HG03439 (cell line): ENCODE measurements around the gene NCOA3.
"Not testable (repeated sequence)": the region's sequence is repeated elsewhere in the genome, so short reads cannot be mapped to it uniquely, and the experiment has no call there.

Source experiments
- ATAC-seq: cut with Tn5 transposase; IDR thresholded peaks from one replicate; pipeline ENCODE4 v1.9.1; 2021; ENCODE audit warnings: mild to moderate bottlenecking, moderate library complexity; ENCODE audit not compliant: unreplicated experiment

The NCOA3 gene

DNA sequence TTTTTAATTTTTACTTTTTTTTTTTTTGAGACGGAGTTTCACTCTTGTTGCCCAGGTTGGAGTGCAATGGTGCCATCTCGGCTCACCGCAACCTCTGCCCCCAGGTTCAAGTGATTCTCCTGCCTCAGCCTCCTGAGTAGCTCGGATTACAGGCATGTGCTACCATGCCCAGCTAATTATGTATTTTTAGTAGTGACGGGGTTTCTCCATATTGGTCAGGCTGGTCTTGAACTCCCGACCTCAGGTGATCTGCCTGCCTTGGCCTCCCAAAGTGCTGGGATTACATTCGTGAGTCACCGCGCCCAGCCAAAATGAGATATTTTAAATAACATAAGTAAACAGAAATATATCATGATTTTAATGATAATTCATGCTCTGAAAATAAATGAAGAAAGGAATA is 1.6 kb upstream of the NCOA3 start:
- not testable (repeated sequence) for ATAC-seq

DNA sequence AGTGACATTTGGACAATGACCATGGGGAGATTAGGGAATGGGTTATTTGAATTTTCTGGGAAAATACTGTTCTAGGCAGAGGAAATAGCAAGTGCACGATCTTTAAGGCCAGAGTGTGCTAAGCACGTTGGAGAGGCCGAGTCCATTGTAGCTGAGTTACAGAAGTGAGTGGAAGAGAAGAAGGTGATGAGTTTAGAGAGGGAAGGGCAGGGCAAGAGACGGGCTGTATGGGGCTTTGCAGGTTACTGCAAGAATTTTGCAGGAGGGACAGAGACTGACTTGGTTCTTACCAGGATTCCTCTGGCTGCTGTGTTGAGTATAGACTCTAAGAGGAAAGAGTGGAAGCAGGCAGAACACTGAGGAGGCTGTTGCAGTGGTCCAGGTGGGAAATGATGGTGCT is 1.1 kb upstream of the NCOA3 start:
- no peak for ATAC-seq

DNA sequence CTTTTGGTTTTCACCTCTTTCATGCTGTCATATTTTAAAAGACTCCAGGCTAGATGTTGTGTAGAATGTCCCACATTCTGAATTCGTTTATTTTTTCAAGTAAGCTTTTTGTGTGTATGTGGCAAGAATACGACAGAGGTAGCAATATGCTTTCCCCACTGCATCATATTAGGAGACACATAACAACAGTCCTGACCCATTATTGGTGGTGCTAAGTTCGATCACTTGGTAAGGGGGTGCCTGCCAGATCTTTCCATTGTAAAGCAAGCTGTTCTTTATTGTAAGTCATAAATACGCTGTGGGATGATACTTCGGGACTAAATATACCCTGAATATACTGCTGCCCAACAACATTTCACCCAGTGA is 588 bp upstream of the NCOA3 start:
- no peak for ATAC-seq

DNA sequence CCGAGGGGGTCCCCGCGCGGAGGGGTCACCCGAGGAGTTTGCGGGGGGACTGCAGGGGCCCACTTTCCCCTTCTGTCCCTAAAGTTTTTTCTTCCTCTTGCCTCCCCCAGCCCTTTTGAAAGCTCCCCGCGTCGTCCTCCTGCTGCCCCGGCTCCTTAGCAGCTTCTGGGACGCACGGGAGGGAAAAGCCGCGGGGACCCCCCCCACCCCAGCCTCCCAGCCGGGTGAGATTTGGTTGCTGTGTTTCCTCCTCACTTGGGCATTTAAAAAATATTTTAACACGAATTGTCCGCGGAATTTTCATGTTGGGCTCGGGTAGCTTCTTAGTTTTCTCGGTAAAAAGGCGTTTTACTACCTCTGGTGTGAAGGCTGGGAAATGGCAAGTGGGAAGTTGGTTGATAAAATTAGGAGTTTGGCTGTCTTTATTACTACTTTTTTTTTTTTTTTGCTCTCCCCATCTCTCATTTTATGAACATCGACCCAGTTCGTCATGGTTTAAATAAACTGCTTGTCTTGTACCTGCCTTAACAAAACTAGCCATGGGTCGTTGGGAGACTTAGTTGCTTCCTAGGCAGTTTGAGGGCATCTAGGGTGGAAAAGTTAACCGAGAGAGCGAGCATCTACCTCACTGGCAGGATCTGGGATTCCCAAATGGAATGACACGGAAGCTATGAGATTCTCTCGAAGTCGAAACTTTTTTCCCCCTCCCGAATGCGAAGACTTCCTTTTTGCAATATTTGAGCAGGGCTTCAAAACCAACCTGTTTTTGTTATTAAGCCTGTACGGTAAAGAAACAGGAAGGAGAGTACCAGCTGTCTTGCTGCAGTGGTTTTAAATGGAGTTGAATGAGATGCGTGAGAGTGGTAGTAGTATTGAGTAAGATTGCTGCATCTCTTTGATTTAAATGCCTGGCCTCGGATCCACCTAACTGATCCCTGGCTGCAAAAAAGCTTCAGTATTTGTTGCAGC is 868 bp downstream of the NCOA3 start:
- no peak for ATAC-seq

DNA sequence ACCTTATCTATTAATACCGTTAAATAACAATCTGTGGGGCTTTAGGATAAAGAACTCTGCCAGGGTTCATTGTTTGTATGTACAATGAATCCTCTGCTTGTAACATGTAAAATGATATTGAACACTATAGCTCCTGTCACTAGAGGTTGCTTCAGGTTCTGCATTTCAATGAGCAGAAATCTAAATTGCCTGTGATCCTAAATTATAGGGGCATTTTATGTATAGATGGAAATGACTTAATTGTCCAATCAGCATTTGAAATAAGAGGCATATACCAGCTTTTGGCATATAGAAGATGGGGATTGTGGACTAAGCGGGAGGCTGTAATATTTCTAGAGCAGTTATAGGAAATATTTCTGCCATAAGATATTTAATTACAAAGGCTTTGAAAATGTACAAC is 2.0 kb downstream of the NCOA3 start:
- ATAC-seq, result no peak

DNA sequence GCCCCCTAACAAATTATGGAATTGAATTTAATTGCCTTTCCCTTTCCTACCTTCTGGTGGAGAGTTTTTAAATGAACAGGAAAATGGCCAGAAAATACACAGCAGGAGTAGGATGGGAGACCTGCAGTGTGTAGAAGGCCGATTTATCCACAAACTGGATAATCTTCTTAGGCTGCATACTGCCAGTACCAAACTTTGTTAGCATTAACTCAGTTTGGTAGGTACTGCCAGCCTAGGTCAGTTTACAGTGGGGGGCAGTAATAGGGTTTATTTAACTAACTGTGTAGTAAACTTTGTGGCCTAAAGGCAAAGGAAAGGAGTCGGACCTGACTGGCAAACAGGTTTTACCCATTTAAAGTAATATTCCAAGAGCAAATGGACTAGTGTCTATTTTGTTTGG is 4.6 kb downstream of the NCOA3 start:
- no peak for ATAC-seq

DNA sequence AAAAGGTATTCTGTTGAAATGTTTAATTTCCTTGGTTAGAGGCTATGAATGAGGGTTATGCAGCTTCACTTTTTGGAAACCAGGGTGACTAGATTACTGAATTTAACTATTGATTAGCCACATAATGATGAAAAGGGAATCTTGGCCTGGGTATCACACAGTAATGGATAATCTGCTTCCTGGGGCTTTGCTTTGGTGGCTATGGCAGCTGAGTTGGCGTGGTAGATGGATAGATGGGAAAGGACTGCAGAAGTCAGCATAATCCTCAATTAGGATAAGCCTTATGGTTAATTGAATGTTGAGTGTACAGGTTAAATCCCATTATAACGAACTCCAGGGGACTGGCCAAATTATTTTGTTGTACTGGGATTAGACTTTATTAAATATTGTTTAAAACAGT is 5.2 kb downstream of the NCOA3 start:
- ATAC-seq, result no peak

DNA sequence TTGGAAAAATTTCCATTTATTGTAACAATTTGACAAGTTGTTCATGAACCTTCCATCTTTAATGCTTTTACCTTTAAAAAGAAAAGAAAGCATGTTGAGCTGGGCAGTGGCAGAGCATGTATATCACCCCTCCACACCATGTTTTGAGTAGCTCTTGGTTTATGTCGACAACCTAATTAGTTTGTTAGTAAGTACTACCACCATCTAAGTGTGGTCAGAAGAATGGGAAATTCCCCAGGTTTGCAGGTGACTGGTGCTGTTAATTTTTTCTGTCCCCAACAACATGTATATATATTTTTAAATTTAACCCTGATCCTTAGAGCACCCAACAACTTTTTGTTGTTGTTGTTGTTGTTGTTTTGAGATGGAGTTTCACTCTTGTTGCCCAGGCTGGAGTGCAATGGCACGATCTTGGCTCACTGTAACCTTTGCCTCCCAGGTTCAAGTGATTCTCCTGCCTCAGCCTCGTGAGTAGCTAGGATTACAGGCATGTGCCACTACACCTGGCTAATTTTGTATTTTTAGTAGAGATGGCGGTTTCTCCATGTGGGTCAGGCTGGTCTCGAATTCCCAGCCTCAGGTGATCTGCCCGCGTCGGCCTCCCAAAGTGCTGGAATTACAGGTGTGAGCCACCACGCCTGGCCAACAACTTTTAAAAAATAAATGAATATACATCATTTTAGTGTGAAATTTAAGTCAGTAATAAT is 5.7 kb downstream of the NCOA3 start:
- ATAC-seq, result not testable (repeated sequence)

DNA sequence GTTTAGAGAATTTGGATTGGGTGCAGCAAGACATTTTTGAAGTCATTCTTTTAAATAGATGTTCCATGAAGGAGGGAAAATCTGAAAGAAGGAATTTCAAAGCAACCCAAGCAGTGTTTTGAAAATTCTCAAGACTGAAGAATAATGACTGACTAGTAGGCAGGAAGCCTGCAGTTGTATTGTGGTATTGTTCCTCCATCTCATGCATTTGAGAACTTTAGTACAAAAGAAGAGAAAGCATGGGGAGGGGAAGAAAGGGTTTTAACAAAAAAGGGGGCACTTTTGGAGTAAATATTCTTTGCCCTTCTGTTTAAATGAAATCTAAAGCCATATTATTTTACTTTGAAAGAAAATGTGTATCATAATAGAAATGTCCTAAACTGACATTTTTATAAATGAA is 6.6 kb downstream of the NCOA3 start:
- ATAC-seq, result no peak

DNA sequence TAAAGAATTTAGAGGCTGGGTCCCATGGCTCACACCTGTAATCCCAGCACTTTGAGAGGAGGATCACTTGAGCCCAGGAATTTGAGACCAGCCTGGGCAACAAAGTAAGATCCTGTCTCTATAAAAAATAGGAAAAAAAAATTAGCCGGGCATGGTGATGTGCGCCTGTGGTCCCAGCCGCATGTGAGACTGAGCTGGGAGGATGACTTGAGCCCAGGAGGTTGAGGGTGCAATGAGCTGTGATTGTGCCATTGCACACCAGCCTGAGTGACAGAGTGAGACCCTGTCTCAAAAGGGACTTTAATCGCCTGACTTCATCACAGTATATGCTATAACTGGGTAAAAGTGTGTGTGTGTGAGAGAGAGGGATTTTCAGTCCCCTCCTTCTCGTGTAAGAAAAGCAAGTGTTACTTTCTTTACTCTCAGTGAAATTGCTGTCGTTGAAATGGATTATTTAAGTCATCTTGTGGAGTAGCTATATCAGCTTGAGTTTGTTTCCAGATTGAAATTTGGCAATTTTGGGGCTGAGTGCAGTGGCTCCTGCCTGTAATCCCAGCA is 7.5 kb downstream of the NCOA3 start:
- no peak for ATAC-seq

DNA sequence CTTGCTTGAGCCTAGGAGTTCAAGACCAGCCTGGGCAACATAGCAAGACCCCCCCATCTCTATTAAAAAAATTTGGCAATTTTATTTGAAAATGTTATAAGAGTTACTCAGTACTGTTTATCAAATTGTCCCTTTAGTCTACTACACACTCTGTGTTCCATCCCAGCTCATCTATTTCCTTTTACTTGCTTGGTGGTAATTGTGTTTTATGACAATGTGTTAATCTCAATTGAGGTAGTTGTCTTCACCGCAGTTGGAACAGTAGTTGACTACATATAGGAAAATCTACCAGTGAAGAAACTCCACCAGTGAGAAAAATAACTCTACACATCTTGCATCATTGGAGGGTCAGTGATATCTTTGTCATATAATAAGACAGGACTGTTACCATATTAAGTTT is 8.0 kb downstream of the NCOA3 start:
- no peak for ATAC-seq

DNA sequence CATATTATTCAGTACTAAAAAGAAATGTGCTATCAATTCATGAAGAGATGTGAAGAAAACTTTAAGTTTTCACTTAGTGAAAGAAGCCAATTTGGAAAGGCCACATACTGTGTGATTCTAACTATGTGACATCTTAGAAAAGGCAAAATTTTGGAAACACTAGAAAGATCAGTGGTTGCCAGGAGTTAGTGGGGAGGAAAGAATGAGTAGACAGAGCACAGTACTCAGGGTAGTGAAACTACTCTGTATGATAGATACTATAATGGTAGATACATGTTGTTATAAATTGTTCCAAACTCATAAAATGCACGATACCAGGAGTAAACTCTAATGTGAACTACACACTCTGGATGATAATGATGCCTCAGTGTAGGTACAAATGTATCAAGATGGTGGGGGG is 14.2 kb downstream of the NCOA3 start:
- ATAC-seq, result no peak

DNA sequence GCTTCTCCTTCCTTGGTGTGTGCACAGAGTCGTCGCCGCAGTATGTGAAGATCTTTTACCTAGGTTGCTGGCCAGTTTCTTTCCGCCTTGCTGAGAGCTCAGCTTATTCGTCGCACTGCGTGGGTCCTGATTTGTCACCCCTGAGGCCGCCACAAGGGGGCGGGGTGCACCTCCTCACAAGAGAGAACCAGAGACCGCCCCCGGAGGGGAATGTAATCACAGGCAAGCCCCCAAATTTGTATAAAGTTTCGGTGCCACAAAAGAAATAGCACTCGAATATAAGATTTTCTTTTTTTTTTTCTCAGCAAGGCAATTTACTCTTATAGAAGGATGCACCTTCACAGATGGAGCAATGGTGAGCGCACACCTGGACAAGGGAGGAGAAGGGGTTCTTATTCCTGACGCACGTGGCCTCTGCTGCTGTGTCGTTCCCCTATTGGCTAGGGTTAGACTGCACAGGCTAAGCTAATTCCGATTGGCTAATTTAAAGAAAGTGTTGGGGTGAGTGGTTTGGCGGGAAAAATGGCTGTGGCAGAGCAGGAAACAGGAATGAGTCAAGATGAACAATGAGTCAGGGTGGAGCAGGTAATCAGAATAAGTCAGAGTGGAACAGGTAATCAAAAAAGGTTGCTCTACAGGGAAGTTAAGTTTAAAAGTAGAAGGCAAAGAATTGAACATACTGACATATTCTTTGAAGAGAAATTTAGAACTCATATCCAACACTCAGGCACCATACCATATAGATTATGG is 19.5 kb downstream of the NCOA3 start:
- ATAC-seq, result no peak

DNA sequence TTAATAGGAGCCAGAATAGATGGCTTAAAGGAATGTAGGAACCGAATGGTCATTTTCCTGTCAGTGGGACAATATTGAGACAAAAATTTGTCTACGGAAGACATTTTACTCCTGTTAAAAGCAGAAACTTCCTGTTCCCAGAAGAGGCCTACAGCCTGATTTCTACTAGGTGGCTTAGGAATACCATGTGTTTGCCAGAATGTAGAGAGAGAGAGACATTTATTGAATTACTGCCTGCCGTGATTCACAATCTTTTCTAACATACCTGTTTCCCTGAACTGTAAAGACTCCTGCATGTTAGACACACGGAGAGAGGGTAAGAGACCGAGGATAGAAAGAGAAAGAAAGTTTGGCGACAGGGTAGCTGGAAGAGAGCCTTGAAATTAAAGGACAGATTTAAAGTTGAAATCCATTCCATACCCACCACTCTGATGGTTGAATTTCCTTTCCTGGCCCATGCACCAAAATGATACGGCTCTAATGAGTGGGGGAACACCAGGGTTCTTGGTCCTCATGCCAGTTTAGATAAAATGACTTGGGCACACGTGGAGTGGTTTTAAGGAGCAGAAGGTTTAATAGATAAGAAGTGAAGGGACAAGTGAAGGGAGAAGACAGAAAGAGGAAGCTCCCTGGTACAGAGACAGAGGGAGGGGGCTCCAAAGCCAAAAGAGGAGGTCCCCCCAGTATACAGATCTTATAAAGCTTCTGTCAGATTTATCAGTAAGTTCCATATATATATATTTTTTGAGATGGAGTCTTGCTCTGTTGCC is 22.5 kb downstream of the NCOA3 start:
- no peak for ATAC-seq

DNA sequence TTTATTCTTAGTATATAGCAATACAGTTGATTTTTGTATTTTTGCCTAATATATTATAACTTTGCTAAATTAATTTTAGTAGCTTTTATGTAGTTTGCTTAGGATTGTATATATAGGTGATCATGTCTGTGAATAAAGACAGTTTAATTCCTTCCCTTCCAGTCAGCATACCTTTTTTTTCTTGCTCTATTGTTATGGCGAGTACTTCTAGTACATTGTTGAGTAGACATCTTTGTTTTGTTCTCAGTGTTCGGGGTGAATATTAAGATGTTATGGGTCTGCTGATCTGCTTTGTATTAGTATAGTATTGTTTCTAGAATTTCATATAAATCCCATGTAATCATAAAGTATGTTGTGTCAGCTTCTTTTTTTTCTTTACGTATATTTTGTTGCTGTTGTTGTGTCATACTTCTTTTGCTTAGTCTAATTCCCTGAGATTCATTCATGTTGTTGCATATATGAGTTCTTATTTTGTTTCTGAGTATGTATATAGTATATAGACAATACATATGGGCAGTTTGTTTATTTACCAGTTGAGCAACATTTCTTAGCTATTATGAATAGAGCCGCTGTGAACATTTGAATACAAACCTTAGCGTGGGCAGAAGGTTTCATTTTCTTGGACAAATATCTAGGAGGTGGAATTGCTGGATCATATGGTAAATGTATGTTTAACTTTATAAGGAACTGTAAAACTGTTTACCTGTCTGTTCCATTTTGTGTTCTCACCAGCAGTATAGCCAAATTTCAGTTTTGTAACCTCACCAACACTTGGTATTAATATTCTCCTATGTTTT is 25.5 kb downstream of the NCOA3 start:
- no peak for ATAC-seq

DNA sequence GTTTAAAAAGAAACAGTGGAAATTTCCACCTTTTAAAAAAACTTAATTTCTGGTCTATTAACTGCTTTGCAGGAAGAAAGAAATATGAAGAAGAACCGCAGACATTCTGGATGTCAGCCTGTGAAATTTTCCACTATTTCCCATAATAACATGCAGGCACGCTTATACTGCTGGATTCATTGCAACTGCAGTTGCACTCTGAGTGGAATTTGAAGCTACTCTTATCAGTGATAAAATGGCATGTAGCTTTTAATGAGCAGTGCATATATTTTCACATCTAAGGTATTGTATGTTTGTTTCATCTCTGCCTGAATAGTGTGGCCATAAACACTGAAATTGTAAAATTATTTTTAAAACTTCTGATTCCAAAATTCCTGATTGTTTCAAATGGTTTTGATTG is 28.2 kb downstream of the NCOA3 start:
- ATAC-seq, result no peak

DNA sequence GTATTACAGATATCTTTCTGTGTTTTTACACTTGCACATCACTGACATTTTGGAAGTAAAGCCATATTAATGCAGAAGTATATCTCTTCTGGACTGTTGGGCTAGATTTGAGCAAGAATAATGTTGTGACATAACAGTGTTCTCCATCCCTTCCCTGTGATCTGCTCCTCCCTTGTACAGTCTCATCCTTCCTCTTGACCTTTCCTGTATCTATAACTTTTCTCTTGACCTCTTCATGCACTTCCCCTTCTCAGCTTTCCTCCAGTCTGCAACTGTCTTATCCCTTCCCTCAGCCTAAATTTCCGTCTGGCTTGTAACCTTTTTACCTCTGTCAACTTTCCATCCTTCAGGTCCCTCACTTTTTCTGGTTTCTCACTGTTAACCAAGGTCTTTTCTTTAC is 29.8 kb downstream of the NCOA3 start:
- ATAC-seq, result no peak

DNA sequence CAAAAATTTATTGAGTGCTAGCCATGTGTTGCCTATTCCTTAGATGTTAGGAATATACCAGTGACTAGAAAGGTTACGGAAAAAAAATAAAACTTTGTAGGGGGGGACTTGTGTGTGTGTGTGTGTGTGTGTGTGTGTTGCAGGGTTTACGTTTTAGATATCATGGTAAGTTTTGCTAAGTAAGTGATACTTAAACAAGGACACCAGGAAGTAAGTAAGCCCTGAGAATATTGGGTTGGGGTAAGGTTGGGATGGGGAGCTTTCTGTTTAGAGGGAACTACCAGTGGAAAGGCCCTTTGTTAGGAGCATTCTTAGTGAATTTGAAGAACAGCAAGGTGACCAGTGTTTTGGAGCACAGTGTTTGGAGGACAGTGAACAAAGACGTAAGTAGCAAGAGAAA is 30.3 kb downstream of the NCOA3 start:
- ATAC-seq, result no peak

DNA sequence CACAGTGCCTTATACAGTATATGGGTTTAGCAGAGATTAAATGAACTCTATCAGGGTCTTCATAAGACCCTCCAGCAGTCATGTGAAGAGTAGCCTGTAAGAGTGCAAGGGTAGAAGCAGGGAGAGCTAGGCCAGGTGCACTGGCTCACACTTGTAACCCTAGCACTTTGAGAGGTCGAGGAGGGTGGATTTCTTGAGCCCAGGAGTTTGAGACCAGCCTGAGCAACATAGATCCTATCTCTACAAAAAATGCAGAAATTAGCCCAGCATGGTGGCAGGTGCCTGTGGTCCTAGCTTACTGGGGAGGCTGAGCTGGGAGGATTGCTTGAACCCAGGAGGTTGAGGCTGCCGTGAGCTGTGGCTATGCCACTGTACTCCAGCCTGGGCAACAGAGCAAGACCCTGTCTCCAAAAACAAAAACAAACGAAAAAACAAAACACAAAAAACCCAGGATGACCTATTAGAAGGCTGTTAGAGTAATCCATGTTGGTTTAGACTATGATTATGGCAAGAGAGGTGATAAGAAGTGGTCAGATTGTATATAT is 31.9 kb downstream of the NCOA3 start:
- ATAC-seq, result no peak
